NCI-H82 treated with DMSO at 0.1 percent for 48 hours (cell line): ENCODE results near the gene URB2.
A peak's percentile ranks its signal among the peaks of the same experiment; 100 is the strongest.

Experiments
- DNase-seq: peaks from one replicate; lab custom pipeline; 2025; ENCODE audit not compliant: unreplicated experiment; lab: John Stamatoyannopoulos, UW

Gene URB2

GRCh38 chr1:229613938-229614337 is 12.1 kb upstream of the URB2 start:
- no peak for DNase-seq

DNA sequence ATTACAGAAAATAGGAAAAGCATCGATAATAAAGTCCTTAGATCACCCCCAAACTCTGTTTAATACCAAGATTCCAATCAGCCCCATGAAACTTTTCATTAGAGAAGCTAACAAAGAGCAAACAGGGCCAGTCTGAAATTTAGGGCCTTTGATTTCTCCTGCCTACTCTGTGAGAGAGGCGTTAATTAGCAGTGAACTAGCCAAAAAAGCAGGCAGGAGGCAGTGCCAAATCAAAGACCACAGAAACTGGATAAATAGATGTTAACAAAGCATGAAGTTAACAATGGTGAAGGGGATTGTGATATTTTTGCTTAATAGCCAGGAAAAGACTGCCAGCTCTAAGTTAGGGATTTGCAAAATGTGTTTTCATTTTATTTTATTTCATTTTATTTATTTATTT is 11.3 kb upstream of the URB2 start:
- no peak for DNase-seq

- DNase-seq = no peak
These were observed 8.5 kb upstream of the URB2 start for GRCh38 chr1:229617351-229618100.

DNA sequence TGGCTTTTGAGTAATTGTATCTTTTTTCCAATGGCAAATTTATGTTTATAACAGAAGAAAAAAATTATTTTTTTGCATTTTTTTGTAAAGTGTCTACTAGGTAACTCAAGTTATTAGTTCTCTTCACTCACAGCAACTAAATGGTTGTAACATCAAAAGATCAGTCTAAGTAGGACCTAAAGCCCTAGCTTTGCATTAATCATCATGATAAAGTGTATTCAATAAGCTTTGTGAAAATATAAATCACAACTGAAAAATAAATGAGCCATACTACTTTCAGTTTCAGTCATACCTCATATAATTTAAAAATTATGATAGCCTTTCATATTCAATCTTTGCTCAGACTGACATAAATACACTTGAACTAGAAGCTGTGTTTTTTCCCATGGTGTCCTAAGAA is 7.0 kb upstream of the URB2 start:
- no peak for DNase-seq

DNA sequence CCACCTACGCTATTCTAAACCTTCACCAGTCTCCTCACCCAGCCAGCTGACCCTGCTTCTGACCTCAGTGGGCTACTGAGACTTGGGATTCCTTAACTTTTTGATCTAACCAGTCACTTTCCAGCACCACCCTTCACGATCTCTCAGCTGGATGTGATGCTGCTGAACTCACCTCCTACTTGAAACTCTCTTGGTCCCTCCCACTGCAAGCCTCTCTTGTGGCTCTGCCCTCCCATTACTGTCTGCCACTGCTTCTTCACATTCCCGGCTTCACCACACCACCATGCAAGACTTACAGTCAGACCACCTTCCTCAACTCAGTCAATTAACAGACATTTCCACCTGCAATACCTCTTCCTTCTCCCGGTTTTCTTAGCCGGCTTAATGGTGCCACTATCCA is 6.4 kb upstream of the URB2 start:
- no peak for DNase-seq

DNA sequence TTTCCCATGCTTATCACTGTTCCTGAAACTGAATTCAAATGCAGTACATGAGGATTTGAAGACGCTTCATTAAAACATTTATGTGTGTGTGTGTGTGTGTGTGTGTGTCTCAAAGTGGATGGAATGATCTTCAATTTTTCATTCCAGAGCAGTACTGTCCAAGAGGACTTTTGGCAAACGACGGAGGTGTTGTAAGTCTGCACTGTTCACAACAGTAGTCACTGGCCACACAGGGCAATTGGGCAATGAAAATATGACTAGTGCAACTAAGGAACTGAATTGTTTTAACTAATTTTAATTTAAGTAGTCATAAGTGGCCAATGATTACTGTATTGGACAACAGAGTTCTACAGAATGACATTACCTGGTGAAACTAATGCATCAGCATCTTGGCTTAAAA is 5.2 kb upstream of the URB2 start:
- no peak for DNase-seq

- DNase-seq = no peak
These were observed 4.4 kb upstream of the URB2 start for GRCh38 chr1:229621663-229622062.

DNA sequence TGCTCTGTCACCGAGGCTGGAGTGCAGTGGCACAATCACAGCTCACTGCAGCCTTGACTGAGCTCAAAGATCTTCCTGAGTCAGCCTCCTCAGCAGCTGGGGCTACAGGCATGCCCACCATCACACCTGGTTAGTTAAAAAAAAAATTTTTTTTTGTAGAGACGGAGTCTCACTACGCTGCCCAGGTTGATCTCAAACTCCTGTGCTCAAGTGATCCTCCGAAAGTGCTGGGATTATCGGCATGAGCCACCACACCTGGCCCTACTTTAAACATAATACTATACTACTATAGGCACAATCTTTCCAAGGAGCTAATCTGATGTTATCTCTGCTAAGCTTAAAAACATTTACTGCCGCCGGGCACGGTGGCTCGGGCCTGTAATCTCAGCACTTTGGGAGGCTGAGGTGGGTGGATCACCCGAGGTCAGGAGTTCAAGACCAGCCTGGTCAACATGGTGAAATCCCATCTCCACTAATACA is 3.4 kb upstream of the URB2 start:
- peak; percentile 45 for DNase-seq

DNA sequence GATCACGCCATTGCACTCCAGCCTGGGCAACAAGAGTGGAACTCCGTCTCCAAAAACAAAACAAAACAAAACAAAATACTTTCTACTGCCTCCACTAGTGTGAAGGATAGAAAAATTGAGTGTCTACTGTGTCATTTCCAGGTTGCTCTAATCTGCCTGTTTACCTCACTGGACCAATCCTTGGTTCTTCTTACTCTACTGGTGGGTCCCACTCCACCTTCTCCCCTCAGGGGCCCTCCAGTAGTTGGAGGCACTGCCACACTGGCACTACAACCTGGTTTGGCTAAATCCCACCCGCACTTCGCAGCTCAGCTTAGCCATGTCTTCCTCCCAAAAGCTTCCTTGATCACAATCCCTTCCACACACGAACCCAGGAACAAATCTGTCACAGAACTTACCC is 2.8 kb upstream of the URB2 start:
- DNase-seq = no peak

DNA sequence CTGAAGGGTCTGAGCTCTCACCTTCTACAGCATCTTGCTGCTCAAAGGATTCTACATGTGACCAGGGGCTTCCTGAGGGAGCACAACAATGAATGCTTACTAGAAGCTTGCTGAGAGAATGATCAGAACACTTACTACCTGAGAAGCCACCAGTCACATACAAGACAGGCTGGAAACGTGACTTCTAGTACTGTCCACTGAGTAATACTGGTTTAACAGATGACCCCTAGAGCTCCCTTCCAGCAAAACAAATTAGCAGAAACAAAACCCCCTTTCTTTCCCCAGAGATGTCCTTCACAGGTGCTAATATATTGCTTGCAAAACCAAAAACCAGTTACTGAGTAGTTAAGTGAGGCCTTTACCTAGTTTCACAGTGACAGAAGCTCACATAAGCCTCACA is 2.2 kb upstream of the URB2 start:
- no peak for DNase-seq

DNA sequence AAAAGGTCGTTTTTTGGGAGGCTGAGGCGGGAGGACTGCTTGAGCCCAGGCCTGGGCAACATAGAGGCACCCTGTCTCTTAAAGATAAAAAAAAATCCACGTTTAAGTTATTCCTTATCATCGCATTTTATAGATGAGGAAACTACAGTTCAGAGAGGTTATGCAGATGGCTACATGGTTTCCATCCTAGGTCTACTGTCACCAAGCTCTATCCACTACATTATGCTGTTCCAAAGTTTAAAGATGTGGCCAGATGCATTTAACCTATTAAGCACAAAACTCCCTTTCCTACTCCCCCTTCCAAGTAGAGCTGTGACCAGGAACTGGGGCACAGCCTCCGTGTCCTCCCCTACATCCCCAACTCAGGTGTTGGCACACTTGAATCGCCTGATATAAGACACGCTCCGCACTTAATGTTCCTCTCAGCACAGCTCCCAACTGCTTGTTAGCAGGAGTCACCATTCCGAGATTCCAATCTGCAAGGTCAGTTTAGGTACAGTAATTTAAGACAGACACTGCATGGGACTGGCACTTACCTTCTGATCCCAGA is 1.5 kb upstream of the URB2 start:
- no peak for DNase-seq

GRCh38 chr1:229625071-229625914 is 754 bp upstream of the URB2 start:
- DNase-seq = no peak

DNA sequence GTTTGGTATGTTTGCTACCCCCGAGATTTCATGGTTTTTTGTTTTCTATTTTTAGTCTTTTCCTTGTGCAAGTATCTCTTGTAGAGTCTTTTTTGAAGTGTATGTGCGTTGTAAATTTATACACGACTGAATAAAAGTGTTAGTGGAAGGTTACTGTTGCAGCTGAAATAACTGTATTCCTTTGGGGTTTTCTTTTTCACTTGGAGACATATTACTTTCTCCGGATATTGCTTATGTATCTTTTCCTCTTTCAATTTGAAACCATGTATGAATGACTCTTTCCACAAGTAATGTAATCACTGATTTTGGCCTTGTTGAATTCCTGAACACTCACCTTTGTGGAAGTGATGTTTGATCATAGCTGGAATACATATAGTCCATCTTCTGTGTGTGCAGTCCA is 956 bp downstream of the URB2 start:
- no peak for DNase-seq

DNA sequence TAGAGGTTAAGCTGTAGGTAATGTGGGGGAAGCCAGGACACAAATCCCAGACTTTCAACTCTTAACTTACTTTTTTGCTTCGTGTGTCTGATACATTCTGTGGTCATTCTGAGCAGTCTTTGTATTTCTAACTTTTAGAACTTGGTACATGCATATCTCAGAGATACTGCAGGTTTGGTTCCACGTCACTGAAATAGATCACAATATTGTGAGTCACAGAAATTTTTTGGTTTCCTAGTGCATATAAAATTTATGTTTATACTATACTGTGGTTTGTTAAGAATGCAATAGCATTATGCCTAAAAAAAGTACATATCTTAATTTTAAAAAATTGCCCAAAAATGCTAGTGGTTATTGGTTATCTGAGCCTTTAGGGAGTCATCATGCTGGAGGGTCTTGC is 3.2 kb downstream of the URB2 start:
- DNase-seq = no peak

DNA sequence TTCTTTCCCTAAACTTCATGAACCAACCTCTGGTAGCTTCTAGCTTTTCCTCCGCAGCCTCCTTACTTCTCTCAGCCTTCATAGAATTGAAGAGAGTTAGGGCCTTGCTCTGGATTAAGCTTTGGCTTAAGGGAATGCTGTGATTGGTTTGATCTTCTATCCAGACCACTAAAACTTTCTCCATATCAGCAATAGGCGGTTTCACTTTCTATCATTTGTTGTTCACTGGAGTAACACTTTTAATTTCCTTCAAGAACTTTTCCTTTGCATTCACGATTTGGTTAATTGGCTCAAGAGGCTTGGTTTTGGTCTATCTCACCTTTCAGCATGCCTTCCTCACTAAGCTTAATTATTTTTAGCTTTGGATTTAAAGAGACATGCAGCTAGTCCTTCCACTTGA is 5.1 kb downstream of the URB2 start:
- no peak for DNase-seq

DNA sequence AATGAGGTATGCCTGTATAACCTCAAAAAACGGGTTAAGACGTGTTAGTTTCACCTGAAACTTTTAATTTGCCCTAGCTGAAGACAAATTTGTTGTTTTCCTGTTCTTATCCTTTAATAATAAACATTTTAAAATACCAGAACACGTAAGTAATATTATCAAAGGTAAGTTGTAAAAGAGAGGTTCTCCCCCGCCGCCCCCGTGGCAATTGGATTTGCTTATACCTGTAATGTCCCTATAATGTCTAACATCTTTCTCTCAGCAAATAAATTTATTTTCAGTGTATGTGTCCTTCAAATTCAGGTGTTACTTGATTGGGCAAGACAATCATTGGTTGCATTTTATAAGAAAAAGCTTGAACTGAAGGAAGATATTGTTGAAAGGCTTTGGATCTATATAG is 5.9 kb downstream of the URB2 start:
- DNase-seq = no peak

DNA sequence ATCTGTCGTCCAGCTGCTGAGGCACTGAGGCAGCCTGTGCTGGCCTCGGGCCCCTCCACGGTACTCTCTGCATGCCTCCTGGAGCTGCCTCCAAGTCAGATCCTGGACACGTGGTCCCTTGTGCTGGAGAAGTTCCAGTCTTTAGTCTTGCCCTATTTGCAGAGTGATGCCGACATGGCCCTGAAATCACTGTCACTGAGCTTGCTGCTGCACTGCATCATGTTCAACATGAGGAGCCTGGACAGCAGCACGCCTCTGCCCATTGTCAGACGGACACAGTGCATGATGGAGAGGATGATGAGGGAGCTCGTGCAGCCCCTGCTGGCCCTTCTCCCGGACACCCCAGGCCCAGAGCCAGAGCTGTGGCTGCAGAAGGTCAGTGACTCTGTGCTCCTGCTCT is 10.0 kb downstream of the URB2 start:
- no peak for DNase-seq

DNA sequence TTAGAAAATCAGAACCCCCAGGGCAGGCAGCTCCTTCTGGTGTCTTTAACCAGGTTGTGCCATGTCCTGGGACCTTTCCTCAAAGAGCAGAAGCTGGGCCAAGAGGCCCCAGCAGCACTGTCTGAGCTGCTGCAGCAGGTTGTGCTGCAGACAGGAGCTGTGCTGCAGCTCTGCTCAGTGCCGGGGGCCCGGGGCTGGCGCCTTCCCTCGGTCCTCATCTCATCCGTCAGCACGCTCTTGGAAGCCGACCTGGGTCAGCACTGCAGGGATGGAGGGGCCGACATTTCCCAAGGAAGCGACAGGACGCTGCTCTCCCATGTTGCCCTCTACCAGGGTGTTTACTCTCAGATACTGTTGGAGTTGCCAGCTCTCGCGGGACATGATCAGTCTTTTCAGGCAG is 11.7 kb downstream of the URB2 start:
- DNase-seq = no peak

DNA sequence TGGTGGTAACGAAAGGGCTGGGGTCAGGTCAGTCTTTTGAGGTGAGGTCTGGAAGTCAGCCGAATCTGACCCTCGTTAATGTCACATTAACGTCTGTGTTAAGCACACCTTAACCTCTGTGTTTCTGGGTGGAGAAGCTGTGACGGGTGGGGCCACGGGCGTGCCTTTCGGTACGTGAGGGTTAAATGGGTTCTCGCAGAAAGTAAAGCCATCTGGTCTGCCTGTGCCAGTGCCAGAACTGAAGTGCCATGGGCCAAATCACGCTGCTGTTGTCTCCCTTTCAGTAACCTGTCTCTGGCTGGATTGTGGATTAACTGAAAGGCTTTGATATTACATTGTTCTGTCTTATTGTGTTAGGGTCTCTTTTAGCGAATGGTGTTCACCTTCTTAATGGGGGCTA is 14.4 kb downstream of the URB2 start:
- DNase-seq = no peak

GRCh38 chr1:229641306-229641705 is 15.3 kb downstream of the URB2 start:
- no peak for DNase-seq

- DNase-seq = no peak
These were observed 16.3 kb downstream of the URB2 start for GRCh38 chr1:229642376-229642775.

DNA sequence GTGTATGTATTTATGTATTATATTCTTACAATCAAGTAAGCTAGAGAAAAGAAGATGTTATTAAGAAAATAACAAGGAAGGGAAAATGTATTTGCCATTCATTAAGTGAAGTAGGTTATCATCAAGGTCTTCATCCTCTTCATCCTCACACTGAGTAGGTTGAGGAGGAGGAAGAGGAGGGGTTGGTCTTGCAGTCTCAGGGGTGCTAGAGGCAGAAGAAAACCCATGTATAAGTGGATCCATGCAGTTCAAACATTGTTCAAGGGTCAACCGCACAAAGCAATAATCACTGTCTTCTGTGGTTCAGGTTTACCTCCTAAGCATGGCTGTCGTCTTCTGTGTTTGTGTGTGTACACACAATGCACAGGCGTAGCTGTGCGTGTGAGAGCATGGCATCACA is 16.9 kb downstream of the URB2 start:
- DNase-seq = no peak
